Liver (tissue), 9 donors: ENCODE results near the gene RETSAT. TPM values are rescaled to one million over a fixed set of nuclear protein-coding genes. Genes with fewer than 3 reads are reported as not detected.

Source experiments
- DNase-seq: peaks from one replicate; pipeline ENCODE4 v3.0.0-alpha.2; 2017; ENCODE audit warnings: low spot score
- H3K27ac ChIP-seq, 2 donors: one replicate each; pipeline ENCODE4 v1.7.0; 2013; ENCODE audit warnings: inconsistent platforms in 2 of 2, low read length in 2 of 2, control low read depth in 1 of 2, low read depth in 1 of 2, mild to moderate bottlenecking in 1 of 2
- H3K27me3 ChIP-seq, 4 donors: one replicate each; pipeline versions ENCODE4 v1.6.1 to v1.7.0; 2013; ENCODE audit warnings: low read length in 3 of 4, inconsistent platforms in 1 of 4, mild to moderate bottlenecking in 1 of 4, moderate library complexity in 1 of 4; ENCODE audit not compliant: control insufficient read depth in 4 of 4, insufficient read depth in 4 of 4
- H3K36me3 ChIP-seq, 4 donors: one replicate each; pipeline versions ENCODE4 v1.6.1 to v1.7.0; 2013; ENCODE audit warnings: low read length in 3 of 4, mild to moderate bottlenecking in 3 of 4, low read depth in 1 of 4, moderate library complexity in 1 of 4; ENCODE audit not compliant: control insufficient read depth in 4 of 4, insufficient read depth in 3 of 4
- H3K4me1 ChIP-seq, 4 donors: one replicate each; pipeline versions ENCODE4 v1.6.1 to v1.7.0; 2013; ENCODE audit warnings: low read length in 3 of 4, mild to moderate bottlenecking in 3 of 4, moderate library complexity in 1 of 4; ENCODE audit not compliant: control insufficient read depth in 4 of 4, insufficient read depth in 4 of 4
- H3K4me3 ChIP-seq, 3 donors: one replicate each; pipeline versions ENCODE4 v1.6.1 to v1.7.0; 2013; ENCODE audit warnings: low read length in 3 of 3, control low read depth in 1 of 3, low read depth in 1 of 3, mild to moderate bottlenecking in 1 of 3
- H3K9ac ChIP-seq, 2 donors: one replicate each; pipeline ENCODE4 v1.7.0; 2013; ENCODE audit warnings: low read length in 2 of 2, mild to moderate bottlenecking in 2 of 2, moderate library complexity in 2 of 2, control low read depth in 1 of 2, low read depth in 1 of 2
- H3K9me3 ChIP-seq, 4 donors: one replicate each; pipeline versions ENCODE4 v1.6.1 to v1.7.0; 2013; ENCODE audit warnings: low read length in 3 of 4; ENCODE audit not compliant: control insufficient read depth in 4 of 4
- EGR1 ChIP-seq, 2 donors: IDR thresholded peaks; 2 replicates each; pipeline ENCODE4 v1.6.1; 2016 to 2018; ENCODE audit warnings: antibody characterized with exemption in 2 of 2, low read depth in 2 of 2
- FOXA1 ChIP-seq: IDR thresholded peaks from 2 replicates; pipeline ENCODE4 v1.6.1; 2016; ENCODE audit warnings: antibody characterized with exemption
- FOXA2 ChIP-seq: IDR thresholded peaks from 2 replicates; pipeline ENCODE4 v1.6.1; 2016; ENCODE audit warnings: antibody characterized with exemption
- HNF4A ChIP-seq, 2 donors: conservative IDR thresholded peaks; 2 replicates each; pipeline ENCODE4 v1.6.1; 2016; ENCODE audit warnings: antibody characterized with exemption in 2 of 2, mild to moderate bottlenecking in 2 of 2
- HNF4G ChIP-seq: IDR thresholded peaks from 2 replicates; pipeline ENCODE4 v1.6.1; 2016; ENCODE audit warnings: antibody characterized with exemption
- JUND ChIP-seq, 2 donors: IDR thresholded peaks; 2 replicates each; pipeline ENCODE4 v1.6.1; 2016; ENCODE audit warnings: antibody characterized with exemption in 2 of 2
- NR2F2 ChIP-seq: IDR thresholded peaks from 2 replicates; pipeline ENCODE4 v1.6.1; 2016; ENCODE audit warnings: antibody characterized with exemption
- RAD21 ChIP-seq, 2 donors: IDR thresholded peaks; 2 replicates each; pipeline ENCODE4 v1.6.1; 2016; ENCODE audit warnings: antibody characterized with exemption in 2 of 2, mild to moderate bottlenecking in 2 of 2
- RXRA ChIP-seq, 2 donors: IDR thresholded peaks; 2 replicates each; pipeline ENCODE4 v1.6.1; 2017 to 2018; ENCODE audit warnings: antibody characterized with exemption in 2 of 2, mild to moderate bottlenecking in 1 of 2
- SP1 ChIP-seq: IDR thresholded peaks from 2 replicates; pipeline ENCODE4 v1.6.1; 2018; ENCODE audit warnings: antibody characterized with exemption, mild to moderate bottlenecking
- YY1 ChIP-seq: IDR thresholded peaks from 2 replicates; pipeline ENCODE4 v1.6.1; 2016; ENCODE audit warnings: antibody characterized with exemption, mild to moderate bottlenecking
- WGBS: extraction: QIAGEN DNeasy Blood & Tissue Kit; methylation state at CpG from one replicate; pipeline ENCODE4 v1.1.7; 2013; 5-methylcytosine and 5-hydroxymethylcytosine counted together
- polyA plus RNA-seq, 2 donors: library from polyadenylated mRNA; stranded (reverse) in 1 of 2; unstranded in 1 of 2; fragments of 200-250 nt in 1 of 2; fragments of >200 nt in 1 of 2; fragmentation: Nextera tagmentation in 1 of 2; extraction: Ambion mirVana in 1 of 2; gene quantifications; one replicate each; pipeline versions ENCODE4 v1.2.1 to v1.2.3, GENCODE V29; 2013 to 2015
- total RNA-seq, 2 donors: library from RNA; depleted of rRNA; stranded (reverse); fragments of >200 nt; gene quantifications; one replicate each; pipeline ENCODE4 v1.2.3, GENCODE V29; 2014
- TF ChIP-seq, protein P1 (sequence below): IDR thresholded peaks from 2 replicates; pipeline ENCODE4 v1.6.1; 2016; ENCODE audit warnings: antibody characterized with exemption
- TF ChIP-seq, protein P2 (sequence below): fragments of 150-350 bp; IDR thresholded peaks from 2 replicates; pipeline ENCODE4 v1.5.1; 2017; ENCODE audit warnings: improper control_type of control experiment, low read depth, low read length; ENCODE audit not compliant: missing input control
- TF ChIP-seq, protein P3 (sequence below): IDR thresholded peaks from 2 replicates; pipeline ENCODE4 v1.6.1; 2016; ENCODE audit warnings: antibody characterized with exemption
- TF ChIP-seq, protein P4 (sequence below): IDR thresholded peaks from 2 replicates; pipeline ENCODE4 v1.6.1; 2016; ENCODE audit warnings: antibody characterized with exemption
- TF ChIP-seq, protein P5 (sequence below): IDR thresholded peaks from 2 replicates; pipeline ENCODE4 v1.6.1; 2016; ENCODE audit warnings: antibody characterized with exemption, mild to moderate bottlenecking
- donor health status: healthy.
- donor health status: healthy.
- donor health status: healthy.
- donor health status: healthy.
- donor health status: healthy.

Gene RETSAT
- total and polyA plus RNA-seq, 4 donors: 22.8 to 101 (median 70.7) TPM

DNA sequence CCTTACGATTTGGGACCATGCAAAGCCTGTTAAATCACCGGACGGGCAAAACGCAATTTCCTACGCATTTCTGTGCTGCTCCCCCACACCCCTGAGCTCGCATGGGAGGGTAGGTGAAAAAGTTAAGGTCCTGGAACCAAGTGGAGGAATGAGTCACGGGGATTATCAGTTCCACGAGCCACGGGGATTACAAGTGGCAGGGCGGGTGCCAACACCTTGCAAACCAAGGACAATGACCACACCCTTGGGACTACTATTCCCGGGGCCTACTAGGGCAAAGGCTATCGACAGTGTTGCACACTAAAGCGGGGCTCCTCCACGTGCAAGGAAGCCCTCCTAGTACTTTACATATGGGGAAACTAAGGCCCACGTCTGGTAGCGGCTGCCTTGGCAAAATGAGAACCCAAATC is 447 bp downstream of the RETSAT start:
- WGBS: 6% methylated on average over 16 of the region's 16 CpGs

DNA sequence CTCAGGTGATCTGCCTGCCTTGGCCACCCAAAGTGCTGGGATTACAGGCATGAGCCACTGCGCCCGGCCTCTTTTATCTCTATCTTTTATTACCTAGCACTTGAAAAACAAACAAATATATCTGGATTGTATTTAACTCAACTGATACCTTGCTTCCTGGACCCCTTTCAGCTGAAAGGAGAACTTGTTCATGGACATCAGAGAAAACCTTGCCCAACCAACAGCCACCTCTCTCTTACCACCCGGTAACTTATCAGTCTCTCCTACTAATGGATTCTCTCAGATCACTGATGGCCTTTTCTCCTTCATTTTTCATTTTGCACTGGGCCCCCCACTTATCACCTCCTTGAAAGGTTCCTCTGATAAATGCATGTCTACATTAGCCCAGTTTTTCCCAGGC is 6.7 kb downstream of the RETSAT start:
- Histone ChIP-seq H3K9ac (no peak overlapping the region), H3K4me3 (no peak overlapping the region), H3K27me3 (no peaks in the 10 kb centered on the region), H3K4me1 (peaks cover 0 to 1% (median 0%) of the 10 kb centered on the region in 4 donors), H3K27ac (no peak overlapping the region), H3K36me3 (peaks cover 7 to 68% (median 57%) of the 10 kb centered on the region in 4 donors), H3K9me3 (no peaks in the 10 kb centered on the region)
- DNase-seq: no peak
- 85% methylated on average over 3 of the region's 3 CpGs for WGBS
- TF ChIP-seq HNF4A (conservative IDR thresholded peaks at IDR 0.05): no peak
- TF ChIP-seq, protein P1, sequence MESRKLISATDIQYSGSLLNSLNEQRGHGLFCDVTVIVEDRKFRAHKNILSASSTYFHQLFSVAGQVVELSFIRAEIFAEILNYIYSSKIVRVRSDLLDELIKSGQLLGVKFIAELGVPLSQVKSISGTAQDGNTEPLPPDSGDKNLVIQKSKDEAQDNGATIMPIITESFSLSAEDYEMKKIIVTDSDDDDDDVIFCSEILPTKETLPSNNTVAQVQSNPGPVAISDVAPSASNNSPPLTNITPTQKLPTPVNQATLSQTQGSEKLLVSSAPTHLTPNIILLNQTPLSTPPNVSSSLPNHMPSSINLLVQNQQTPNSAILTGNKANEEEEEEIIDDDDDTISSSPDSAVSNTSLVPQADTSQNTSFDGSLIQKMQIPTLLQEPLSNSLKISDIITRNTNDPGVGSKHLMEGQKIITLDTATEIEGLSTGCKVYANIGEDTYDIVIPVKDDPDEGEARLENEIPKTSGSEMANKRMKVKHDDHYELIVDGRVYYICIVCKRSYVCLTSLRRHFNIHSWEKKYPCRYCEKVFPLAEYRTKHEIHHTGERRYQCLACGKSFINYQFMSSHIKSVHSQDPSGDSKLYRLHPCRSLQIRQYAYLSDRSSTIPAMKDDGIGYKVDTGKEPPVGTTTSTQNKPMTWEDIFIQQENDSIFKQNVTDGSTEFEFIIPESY: no peak
- TF ChIP-seq FOXA2: no peak
- TF ChIP-seq RXRA (IDR thresholded peaks at IDR 0.05): no peak
- no peak for TF ChIP-seq SP1
- no peak for TF ChIP-seq RAD21 (IDR thresholded peaks at IDR 0.05)
- TF ChIP-seq YY1: no peak
- TF ChIP-seq EGR1 (IDR thresholded peaks at IDR 0.05; ENCODE audit: low read depth in 2 of 2): no peak
- no peak for TF ChIP-seq FOXA1
- no peak for TF ChIP-seq JUND (IDR thresholded peaks at IDR 0.05)
- no peak for TF ChIP-seq NR2F2

More for the DNA sequence above, 447 bp downstream of the RETSAT start:
- Histone ChIP-seq H3K4me3 (peak overlapping the region; percentile 68 to 86 (median 83)), H3K9me3 (no peaks in the 10 kb centered on the region), H3K9ac (peak overlapping the region; percentile 42 to 90), H3K27me3 (no peaks in the 10 kb centered on the region), H3K36me3 (peaks cover 3 to 33% (median 27%) of the 10 kb centered on the region in 4 donors), H3K4me1 (peaks cover 6 to 24% (median 16%) of the 10 kb centered on the region in 4 donors), H3K27ac (peak overlapping the region; percentile 73 to 85)
- TF ChIP-seq, protein P2, sequence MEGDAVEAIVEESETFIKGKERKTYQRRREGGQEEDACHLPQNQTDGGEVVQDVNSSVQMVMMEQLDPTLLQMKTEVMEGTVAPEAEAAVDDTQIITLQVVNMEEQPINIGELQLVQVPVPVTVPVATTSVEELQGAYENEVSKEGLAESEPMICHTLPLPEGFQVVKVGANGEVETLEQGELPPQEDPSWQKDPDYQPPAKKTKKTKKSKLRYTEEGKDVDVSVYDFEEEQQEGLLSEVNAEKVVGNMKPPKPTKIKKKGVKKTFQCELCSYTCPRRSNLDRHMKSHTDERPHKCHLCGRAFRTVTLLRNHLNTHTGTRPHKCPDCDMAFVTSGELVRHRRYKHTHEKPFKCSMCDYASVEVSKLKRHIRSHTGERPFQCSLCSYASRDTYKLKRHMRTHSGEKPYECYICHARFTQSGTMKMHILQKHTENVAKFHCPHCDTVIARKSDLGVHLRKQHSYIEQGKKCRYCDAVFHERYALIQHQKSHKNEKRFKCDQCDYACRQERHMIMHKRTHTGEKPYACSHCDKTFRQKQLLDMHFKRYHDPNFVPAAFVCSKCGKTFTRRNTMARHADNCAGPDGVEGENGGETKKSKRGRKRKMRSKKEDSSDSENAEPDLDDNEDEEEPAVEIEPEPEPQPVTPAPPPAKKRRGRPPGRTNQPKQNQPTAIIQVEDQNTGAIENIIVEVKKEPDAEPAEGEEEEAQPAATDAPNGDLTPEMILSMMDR: no peak
- TF ChIP-seq FOXA2: no peak
- TF ChIP-seq, protein P3, sequence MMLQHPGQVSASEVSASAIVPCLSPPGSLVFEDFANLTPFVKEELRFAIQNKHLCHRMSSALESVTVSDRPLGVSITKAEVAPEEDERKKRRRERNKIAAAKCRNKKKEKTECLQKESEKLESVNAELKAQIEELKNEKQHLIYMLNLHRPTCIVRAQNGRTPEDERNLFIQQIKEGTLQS: no peak
- TF ChIP-seq RXRA (IDR thresholded peaks at IDR 0.05): peak in 1 of 2 donors; percentile 67
- TF ChIP-seq, protein P4, sequence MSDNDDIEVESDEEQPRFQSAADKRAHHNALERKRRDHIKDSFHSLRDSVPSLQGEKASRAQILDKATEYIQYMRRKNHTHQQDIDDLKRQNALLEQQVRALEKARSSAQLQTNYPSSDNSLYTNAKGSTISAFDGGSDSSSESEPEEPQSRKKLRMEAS: peak; percentile 35
- TF ChIP-seq SP1: no peak
- no peak for TF ChIP-seq EGR1 (IDR thresholded peaks at IDR 0.05; ENCODE audit: low read depth in 2 of 2)
- no peak for TF ChIP-seq HNF4G
- TF ChIP-seq, protein P5, sequence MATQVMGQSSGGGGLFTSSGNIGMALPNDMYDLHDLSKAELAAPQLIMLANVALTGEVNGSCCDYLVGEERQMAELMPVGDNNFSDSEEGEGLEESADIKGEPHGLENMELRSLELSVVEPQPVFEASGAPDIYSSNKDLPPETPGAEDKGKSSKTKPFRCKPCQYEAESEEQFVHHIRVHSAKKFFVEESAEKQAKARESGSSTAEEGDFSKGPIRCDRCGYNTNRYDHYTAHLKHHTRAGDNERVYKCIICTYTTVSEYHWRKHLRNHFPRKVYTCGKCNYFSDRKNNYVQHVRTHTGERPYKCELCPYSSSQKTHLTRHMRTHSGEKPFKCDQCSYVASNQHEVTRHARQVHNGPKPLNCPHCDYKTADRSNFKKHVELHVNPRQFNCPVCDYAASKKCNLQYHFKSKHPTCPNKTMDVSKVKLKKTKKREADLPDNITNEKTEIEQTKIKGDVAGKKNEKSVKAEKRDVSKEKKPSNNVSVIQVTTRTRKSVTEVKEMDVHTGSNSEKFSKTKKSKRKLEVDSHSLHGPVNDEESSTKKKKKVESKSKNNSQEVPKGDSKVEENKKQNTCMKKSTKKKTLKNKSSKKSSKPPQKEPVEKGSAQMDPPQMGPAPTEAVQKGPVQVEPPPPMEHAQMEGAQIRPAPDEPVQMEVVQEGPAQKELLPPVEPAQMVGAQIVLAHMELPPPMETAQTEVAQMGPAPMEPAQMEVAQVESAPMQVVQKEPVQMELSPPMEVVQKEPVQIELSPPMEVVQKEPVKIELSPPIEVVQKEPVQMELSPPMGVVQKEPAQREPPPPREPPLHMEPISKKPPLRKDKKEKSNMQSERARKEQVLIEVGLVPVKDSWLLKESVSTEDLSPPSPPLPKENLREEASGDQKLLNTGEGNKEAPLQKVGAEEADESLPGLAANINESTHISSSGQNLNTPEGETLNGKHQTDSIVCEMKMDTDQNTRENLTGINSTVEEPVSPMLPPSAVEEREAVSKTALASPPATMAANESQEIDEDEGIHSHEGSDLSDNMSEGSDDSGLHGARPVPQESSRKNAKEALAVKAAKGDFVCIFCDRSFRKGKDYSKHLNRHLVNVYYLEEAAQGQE: no peak
- peak in 1 of 2 donors; percentile 35 for TF ChIP-seq HNF4A (conservative IDR thresholded peaks at IDR 0.05)
- no peak for TF ChIP-seq NR2F2
- TF ChIP-seq, protein P1: no peak
- TF ChIP-seq JUND (IDR thresholded peaks at IDR 0.05): peak in 1 of 2 donors; percentile 45
- no peak for DNase-seq
